Kidney (tissue), 14 donors: ENCODE measurements around the gene KCND1. TPM values are rescaled to one million over a fixed set of nuclear protein-coding genes. Genes with fewer than 3 reads are reported as not detected.
A peak's percentile ranks its signal among the peaks of the same experiment; 100 is the strongest.

ENCODE experiments used
- DNase-seq, 5 donors: peaks; one replicate each; pipeline ENCODE4 v3.0.0-alpha.2; 2013 to 2020
- FAIRE-seq: peaks from 2 replicates; lab custom pipeline; 2012; peaks lifted over from hg19 to GRCh38; lab: Jason Lieb, UNC
- H3K27ac ChIP-seq, 2 donors: one replicate each; pipeline ENCODE4 v1.7.0; 2013; ENCODE audit warnings: low read depth in 2 of 2, low read length in 2 of 2, inconsistent platforms in 1 of 2
- H3K27me3 ChIP-seq: one replicate; pipeline ENCODE4 v1.7.1; 2013; ENCODE audit warnings: low read length, inconsistent platforms; ENCODE audit not compliant: control insufficient read depth, insufficient read depth
- H3K36me3 ChIP-seq, 3 donors: one replicate each; pipeline versions ENCODE4 v1.7.0 to v1.7.1; 2013; ENCODE audit warnings: low read length in 3 of 3, control low read depth in 1 of 3, inconsistent platforms in 1 of 3; ENCODE audit not compliant: insufficient read depth in 3 of 3, control insufficient read depth in 2 of 3
- H3K4me1 ChIP-seq, 3 donors: one replicate each; pipeline versions ENCODE4 v1.7.0 to v1.7.1; 2013; ENCODE audit warnings: low read length in 3 of 3, inconsistent platforms in 1 of 3, low read depth in 1 of 3; ENCODE audit not compliant: control insufficient read depth in 2 of 3, insufficient read depth in 2 of 3
- H3K4me3 ChIP-seq, 3 donors: one replicate each; pipeline versions ENCODE4 v1.7.0 to v1.8.1; 2013; ENCODE audit warnings: low read length in 3 of 3, control low read depth in 1 of 3, inconsistent platforms in 1 of 3
- H3K9ac ChIP-seq, 3 donors: one replicate each; pipeline versions ENCODE4 v1.7.0 to v1.7.1; 2013; ENCODE audit warnings: low read length in 3 of 3, control low read depth in 1 of 3, inconsistent platforms in 1 of 3
- H3K9me3 ChIP-seq, 3 donors: one replicate each; pipeline versions ENCODE4 v1.7.0 to v1.7.1; 2013; ENCODE audit warnings: low read length in 3 of 3, control low read depth in 1 of 3, inconsistent platforms in 1 of 3; ENCODE audit not compliant: control insufficient read depth in 2 of 3, insufficient read depth in 1 of 3
- intact Hi-C: fragments of 100-400 bp; cut with DNase I; formaldehyde crosslinking; loops from one replicate; pipeline ENCODE4 v1.11.1; 2022
- polyA plus RNA-seq: library from polyadenylated mRNA; stranded (reverse); fragments of 350-450 nt; fragmentation: Illumina TruSeq; extraction: RNeasy Lipid Tissue Mini Kit (QIAGEN cat#74804); gene quantifications from one replicate; pipeline ENCODE4 v1.2.3, GENCODE V29; 2014; ENCODE audit warnings: low read depth, low replicate concordance; ENCODE audit not compliant: insufficient read depth
- total RNA-seq: library from RNA; stranded (reverse); fragmentation: NEBNext Ultra II Directional; extraction: Animal tissue kit (Norgen Biotek cat#: 25700); gene quantifications from one replicate; pipeline ENCODE4 v1.2.1, GENCODE V29; 2021
- TF ChIP-seq, protein P1 (sequence below): IDR thresholded peaks from 3 replicates; pipeline ENCODE4 v1.5.1; 2012; ENCODE audit warnings: mild to moderate bottlenecking, moderate library complexity, borderline replicate concordance; ENCODE audit not compliant: insufficient read depth; ENCODE audit errors: extremely low read depth
- donor health status: control.
- donor health status: control.
- donor health status: control.
- donor health status: control.
- donor health status: control.
- donor health status: DM: yes; HTN: yes; CAD: no.
- donor health status: Normal renal cell carcinoma (clear cell type).

KCND1 gene
- total and polyA plus RNA-seq, 2 donors from 2014 or later, result 0.92 to 2.2 TPM

- no peaks in the 10 kb centered on the region for H3K36me3 ChIP-seq
- H3K4me1 ChIP-seq, result peaks cover 0 to 15% (median 0%) of the 10 kb centered on the region in 3 donors
- H3K27me3 ChIP-seq, result no peaks in the 10 kb centered on the region
- H3K4me3 ChIP-seq, result no peak overlapping the region
- no peak overlapping the region for H3K9ac ChIP-seq
- no peaks in the 10 kb centered on the region for H3K9me3 ChIP-seq
- FAIRE-seq, result no peak
- peak in 1 of 5 donors; percentile 46 for DNase-seq
- intact Hi-C loops, result no loop called here
- TF ChIP-seq, protein P1, sequence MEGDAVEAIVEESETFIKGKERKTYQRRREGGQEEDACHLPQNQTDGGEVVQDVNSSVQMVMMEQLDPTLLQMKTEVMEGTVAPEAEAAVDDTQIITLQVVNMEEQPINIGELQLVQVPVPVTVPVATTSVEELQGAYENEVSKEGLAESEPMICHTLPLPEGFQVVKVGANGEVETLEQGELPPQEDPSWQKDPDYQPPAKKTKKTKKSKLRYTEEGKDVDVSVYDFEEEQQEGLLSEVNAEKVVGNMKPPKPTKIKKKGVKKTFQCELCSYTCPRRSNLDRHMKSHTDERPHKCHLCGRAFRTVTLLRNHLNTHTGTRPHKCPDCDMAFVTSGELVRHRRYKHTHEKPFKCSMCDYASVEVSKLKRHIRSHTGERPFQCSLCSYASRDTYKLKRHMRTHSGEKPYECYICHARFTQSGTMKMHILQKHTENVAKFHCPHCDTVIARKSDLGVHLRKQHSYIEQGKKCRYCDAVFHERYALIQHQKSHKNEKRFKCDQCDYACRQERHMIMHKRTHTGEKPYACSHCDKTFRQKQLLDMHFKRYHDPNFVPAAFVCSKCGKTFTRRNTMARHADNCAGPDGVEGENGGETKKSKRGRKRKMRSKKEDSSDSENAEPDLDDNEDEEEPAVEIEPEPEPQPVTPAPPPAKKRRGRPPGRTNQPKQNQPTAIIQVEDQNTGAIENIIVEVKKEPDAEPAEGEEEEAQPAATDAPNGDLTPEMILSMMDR, result no peak
- H3K27ac ChIP-seq, result no peak overlapping the region
Measured at GRCh38 chrX:48913605-48914366, 57.9 kb downstream of the KCND1 start.

GRCh38 chrX:48911412-48912182 is 60.0 kb downstream of the KCND1 start, which contains the start of gene SLC35A2:
SLC35A2 (minus strand) TSS chrX:48911646; CDS start chrX:48911636, 10 bp downstream.
- intact Hi-C loops, result no loop called here
- Histone ChIP-seq H3K4me1 (peaks cover 0 to 10% (median 0%) of the 10 kb centered on the region in 3 donors), H3K4me3 (peak within 1 kb of the TSS; percentile 93 to 96 (median 94)), H3K36me3 (no peaks in the 10 kb centered on the region), H3K9me3 (no peaks in the 10 kb centered on the region), H3K9ac (peak within 1 kb of the TSS; percentile 69 to 87 (median 77)), H3K27ac (peak within 1 kb of the TSS; percentile 83 to 90), H3K27me3 (no peaks in the 10 kb centered on the region)
- TF ChIP-seq, protein P1, result no peak
- FAIRE-seq (no peak), DNase-seq (peak; percentile 84 to 94 (median 89))

Other genes with a start within 250 kb of the KCND1 start
- 0.94 TPM for gene GLOD5, start 210.1 kb downstream of the KCND1 start, total RNA-seq
- 12.6 TPM for gene GLOD5, start 210.1 kb downstream of the KCND1 start, polyA plus RNA-seq
- 0.60 TPM for gene GATA1, start 185.3 kb downstream of the KCND1 start, total RNA-seq
- gene GATA1, start 185.3 kb downstream of the KCND1 start, polyA plus RNA-seq, result not detected
- 96.9 TPM for gene HDAC6, start 169.8 kb downstream of the KCND1 start, total RNA-seq
- 123 TPM for gene HDAC6, start 169.8 kb downstream of the KCND1 start, polyA plus RNA-seq
- gene ERAS, start 145.3 kb downstream of the KCND1 start, total RNA-seq, result 0.19 TPM
- 0.43 TPM for gene ERAS, start 145.3 kb downstream of the KCND1 start, polyA plus RNA-seq
- gene PCSK1N, start 136.2 kb downstream of the KCND1 start, total RNA-seq, result 131 TPM
- gene PCSK1N, start 136.2 kb downstream of the KCND1 start, polyA plus RNA-seq, result 331 TPM
- 44.8 TPM for gene TIMM17B, start 74.1 kb downstream of the KCND1 start, total RNA-seq
- 109 TPM for gene TIMM17B, start 74.1 kb downstream of the KCND1 start, polyA plus RNA-seq
- gene PQBP1, start 73.9 kb downstream of the KCND1 start, total RNA-seq, result 61.3 TPM
- 93.4 TPM for gene PQBP1, start 73.9 kb downstream of the KCND1 start, polyA plus RNA-seq
- gene SLC35A2, start 60.2 kb downstream of the KCND1 start, total RNA-seq, result 34.2 TPM
- 29.3 TPM for gene SLC35A2, start 60.2 kb downstream of the KCND1 start, polyA plus RNA-seq
- gene PIM2, start 52.8 kb downstream of the KCND1 start, total RNA-seq, result 29.6 TPM
- 8.7 TPM for gene PIM2, start 52.8 kb downstream of the KCND1 start, polyA plus RNA-seq
- gene OTUD5, start 14.2 kb downstream of the KCND1 start, total RNA-seq, result 56.2 TPM
- 40.2 TPM for gene OTUD5, start 14.2 kb downstream of the KCND1 start, polyA plus RNA-seq
- gene GRIPAP1, start 30.4 kb upstream of the KCND1 start, total RNA-seq, result 52.8 TPM
- 24.0 TPM for gene GRIPAP1, start 30.4 kb upstream of the KCND1 start, polyA plus RNA-seq
- 47.3 TPM for gene TFE3, start 71.5 kb upstream of the KCND1 start, total RNA-seq
- 32.8 TPM for gene TFE3, start 71.5 kb upstream of the KCND1 start, polyA plus RNA-seq
- gene CCDC120, start 87.2 kb upstream of the KCND1 start, total RNA-seq, result 13.7 TPM
- 5.2 TPM for gene CCDC120, start 87.2 kb upstream of the KCND1 start, polyA plus RNA-seq
- gene PRAF2, start 102.2 kb upstream of the KCND1 start, total RNA-seq, result 24.0 TPM
- gene PRAF2, start 102.2 kb upstream of the KCND1 start, polyA plus RNA-seq, result 47.9 TPM
- 67.4 TPM for gene WDR45, start 108.0 kb upstream of the KCND1 start, total RNA-seq
- 72.4 TPM for gene WDR45, start 108.0 kb upstream of the KCND1 start, polyA plus RNA-seq
- gene GPKOW, start 151.9 kb upstream of the KCND1 start, total RNA-seq, result 20.4 TPM
- gene GPKOW, start 151.9 kb upstream of the KCND1 start, polyA plus RNA-seq, result 21.4 TPM
- gene MAGIX, start 190.9 kb upstream of the KCND1 start, total RNA-seq, result 11.6 TPM
- gene MAGIX, start 190.9 kb upstream of the KCND1 start, polyA plus RNA-seq, result 34.0 TPM
- 139 TPM for gene PLP2, start 200.1 kb upstream of the KCND1 start, total RNA-seq
- gene PLP2, start 200.1 kb upstream of the KCND1 start, polyA plus RNA-seq, result 58.6 TPM
- gene PRICKLE3, start 214.5 kb upstream of the KCND1 start, total RNA-seq, result 11.6 TPM
- gene PRICKLE3, start 214.5 kb upstream of the KCND1 start, polyA plus RNA-seq, result 3.4 TPM
- 4.0 TPM for gene SYP, start 228.3 kb upstream of the KCND1 start, total RNA-seq
- gene SYP, start 228.3 kb upstream of the KCND1 start, polyA plus RNA-seq, result 7.2 TPM